ENCODE measurements around the gene CSDE1.
"Not testable (repeated sequence)": the region's sequence is repeated elsewhere in the genome, so short reads cannot be mapped to it uniquely, and the experiment has no call there.

DNA sequence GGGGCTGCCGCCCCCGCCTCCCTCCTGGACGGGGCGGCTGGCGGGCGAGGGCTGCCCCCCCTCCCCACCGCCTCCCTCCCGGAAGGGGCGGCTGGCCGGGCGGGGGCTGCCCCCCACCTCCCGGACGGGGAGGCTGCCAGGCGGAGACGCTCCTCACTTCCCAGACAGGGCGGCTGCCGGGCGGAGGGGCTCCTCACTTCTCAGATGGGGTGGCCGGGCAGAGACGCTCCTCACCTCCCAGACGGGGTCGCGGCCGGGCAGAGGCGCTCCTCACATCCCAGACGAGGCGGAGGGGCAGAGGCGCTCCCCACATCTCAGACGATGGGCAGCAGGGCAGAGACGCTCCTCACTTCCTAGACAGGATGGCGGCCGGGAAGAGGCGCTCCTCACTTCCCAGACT lies 46.7 kb upstream of the CSDE1 start:
- TF ChIP-seq, protein P1, sequence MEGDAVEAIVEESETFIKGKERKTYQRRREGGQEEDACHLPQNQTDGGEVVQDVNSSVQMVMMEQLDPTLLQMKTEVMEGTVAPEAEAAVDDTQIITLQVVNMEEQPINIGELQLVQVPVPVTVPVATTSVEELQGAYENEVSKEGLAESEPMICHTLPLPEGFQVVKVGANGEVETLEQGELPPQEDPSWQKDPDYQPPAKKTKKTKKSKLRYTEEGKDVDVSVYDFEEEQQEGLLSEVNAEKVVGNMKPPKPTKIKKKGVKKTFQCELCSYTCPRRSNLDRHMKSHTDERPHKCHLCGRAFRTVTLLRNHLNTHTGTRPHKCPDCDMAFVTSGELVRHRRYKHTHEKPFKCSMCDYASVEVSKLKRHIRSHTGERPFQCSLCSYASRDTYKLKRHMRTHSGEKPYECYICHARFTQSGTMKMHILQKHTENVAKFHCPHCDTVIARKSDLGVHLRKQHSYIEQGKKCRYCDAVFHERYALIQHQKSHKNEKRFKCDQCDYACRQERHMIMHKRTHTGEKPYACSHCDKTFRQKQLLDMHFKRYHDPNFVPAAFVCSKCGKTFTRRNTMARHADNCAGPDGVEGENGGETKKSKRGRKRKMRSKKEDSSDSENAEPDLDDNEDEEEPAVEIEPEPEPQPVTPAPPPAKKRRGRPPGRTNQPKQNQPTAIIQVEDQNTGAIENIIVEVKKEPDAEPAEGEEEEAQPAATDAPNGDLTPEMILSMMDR (IDR thresholded peaks at IDR 0.05), result not testable (repeated sequence)
- TF ChIP-seq POLR2A (IDR thresholded peaks at IDR 0.05), result not testable (repeated sequence)
